ENCODE measurements around the gene ELAC1. TPM values are rescaled to one million over a fixed set of nuclear protein-coding genes. Genes with fewer than 3 reads are reported as not detected.

ELAC1 gene
- total and polyA plus RNA-seq, 10 donors, result 5.3 to 12.1 (median 9.2) TPM

DNA sequence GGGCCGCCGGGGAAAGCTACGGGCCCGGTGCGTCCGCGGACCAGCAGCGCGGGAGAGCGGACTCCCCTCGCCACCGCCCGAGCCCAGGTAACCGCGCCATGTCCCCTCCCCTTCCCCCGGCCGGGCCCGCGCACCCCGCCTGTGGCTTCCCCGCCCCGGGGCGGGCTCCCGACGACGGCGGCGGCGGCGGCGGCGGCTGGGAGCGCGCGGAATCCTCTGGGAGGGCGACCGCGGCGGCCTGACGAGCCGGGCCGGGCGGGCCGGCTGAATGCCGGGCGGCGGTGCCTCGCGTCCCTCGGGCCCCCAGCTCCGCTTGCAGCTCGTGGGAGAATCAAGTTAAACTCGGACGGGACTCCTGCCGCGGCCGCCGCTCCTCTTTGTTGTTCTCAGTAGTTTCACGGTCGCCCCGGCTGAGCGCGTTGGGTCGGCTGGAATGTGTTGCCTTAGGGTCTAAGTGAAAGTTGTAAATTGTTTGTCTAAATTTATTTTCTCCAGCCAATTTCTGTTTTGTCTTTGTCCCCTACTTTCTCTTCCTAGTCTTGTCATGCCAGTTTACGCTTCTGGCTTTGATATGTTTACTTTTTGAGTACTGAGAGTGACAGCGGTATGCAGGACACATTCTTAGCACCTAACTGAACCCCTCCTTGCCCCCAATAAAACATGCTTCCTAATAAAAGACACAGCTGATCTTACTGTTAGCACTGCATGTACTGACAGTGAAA is 62.9 kb downstream of the ELAC1 start:
- H3K4me1 ChIP-seq, result peaks cover 49 to 88% (median 69%) of the 10 kb centered on the region in 6 donors
- H3K9me3 ChIP-seq, result no peaks in the 10 kb centered on the region
- no peaks in the 10 kb centered on the region for H3K27me3 ChIP-seq (replicated peaks in 1 of 7)
- TF ChIP-seq POLR2A (IDR thresholded peaks at IDR 0.05), result no peak
- TF ChIP-seq, protein P1, sequence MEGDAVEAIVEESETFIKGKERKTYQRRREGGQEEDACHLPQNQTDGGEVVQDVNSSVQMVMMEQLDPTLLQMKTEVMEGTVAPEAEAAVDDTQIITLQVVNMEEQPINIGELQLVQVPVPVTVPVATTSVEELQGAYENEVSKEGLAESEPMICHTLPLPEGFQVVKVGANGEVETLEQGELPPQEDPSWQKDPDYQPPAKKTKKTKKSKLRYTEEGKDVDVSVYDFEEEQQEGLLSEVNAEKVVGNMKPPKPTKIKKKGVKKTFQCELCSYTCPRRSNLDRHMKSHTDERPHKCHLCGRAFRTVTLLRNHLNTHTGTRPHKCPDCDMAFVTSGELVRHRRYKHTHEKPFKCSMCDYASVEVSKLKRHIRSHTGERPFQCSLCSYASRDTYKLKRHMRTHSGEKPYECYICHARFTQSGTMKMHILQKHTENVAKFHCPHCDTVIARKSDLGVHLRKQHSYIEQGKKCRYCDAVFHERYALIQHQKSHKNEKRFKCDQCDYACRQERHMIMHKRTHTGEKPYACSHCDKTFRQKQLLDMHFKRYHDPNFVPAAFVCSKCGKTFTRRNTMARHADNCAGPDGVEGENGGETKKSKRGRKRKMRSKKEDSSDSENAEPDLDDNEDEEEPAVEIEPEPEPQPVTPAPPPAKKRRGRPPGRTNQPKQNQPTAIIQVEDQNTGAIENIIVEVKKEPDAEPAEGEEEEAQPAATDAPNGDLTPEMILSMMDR (IDR thresholded peaks at IDR 0.05 in 8 of 11, conservative IDR thresholded peaks at IDR 0.05 in 3 of 11), result no peak
- no peak for TF ChIP-seq POLR2AphosphoS5 (IDR thresholded peaks at IDR 0.05)
- peak overlapping the region; percentile 94 to 99 (median 99) for H3K27ac ChIP-seq
- WGBS, 5 donors, result 0 to 1% (median 1%) methylated on average over 12 to 66 of the region's 66 CpGs
- DNase-seq, result peak; percentile 95
- H3K36me3 ChIP-seq, result peaks cover 0 to 19% (median 3%) of the 10 kb centered on the region in 6 donors
- H3K4me3 ChIP-seq, result peak overlapping the region; percentile 56 to 84 (median 65)
- intact Hi-C loops (cut with DNase I; ENCODE audit: low total_unique reads), result loop anchor here (5.0 kb wide), 1 partner anchor 63 kb away; the partner anchor contains the start of gene ELAC1

DNA sequence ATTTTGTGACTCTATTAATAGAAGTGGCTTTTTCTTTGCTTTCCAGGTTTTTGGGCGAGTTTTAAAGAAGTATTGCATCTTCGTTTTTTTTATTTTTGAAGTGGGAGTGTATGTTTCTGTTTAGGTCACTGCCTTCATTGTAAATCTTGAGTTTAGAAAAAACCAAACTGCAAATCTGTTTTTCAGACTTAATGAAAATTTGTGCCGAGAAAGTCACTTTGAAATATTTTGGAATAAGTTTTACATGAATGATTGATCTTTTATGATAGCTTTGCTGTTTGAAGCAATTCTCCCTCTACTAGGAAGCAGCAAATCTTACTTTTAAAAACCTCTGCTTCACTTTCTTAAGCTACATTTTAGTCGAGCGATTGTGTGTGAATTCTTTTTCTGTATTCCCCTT is 64.4 kb downstream of the ELAC1 start:
- Histone ChIP-seq H3K36me3 (peaks cover 0 to 18% (median 0%) of the 10 kb centered on the region in 6 donors), H3K27me3 (replicated peaks in 1 of 7) (no peaks in the 10 kb centered on the region), H3K9me3 (no peaks in the 10 kb centered on the region), H3K27ac (peak overlapping the region in 3 of 8 donors; percentile 7 to 99 (median 99)), H3K4me3 (peak overlapping the region in 5 of 8 donors; percentile 56 to 84 (median 66)), H3K4me1 (peaks cover 59 to 89% (median 79%) of the 10 kb centered on the region in 6 donors)
- 46 to 56% (median 53%) methylated on average over 5 of the region's 5 CpGs for WGBS, 5 donors
- no peak for DNase-seq
- intact Hi-C loops (cut with DNase I; ENCODE audit: low total_unique reads), result loop anchor here (5.0 kb wide), 1 partner anchor 65 kb away; the partner anchor contains the start of gene ELAC1
- TF ChIP-seq POLR2AphosphoS5 (IDR thresholded peaks at IDR 0.05) (no peak), POLR2A (IDR thresholded peaks at IDR 0.05) (no peak)
- TF ChIP-seq, protein P1 (IDR thresholded peaks at IDR 0.05 in 8 of 11, conservative IDR thresholded peaks at IDR 0.05 in 3 of 11), result no peak

DNA sequence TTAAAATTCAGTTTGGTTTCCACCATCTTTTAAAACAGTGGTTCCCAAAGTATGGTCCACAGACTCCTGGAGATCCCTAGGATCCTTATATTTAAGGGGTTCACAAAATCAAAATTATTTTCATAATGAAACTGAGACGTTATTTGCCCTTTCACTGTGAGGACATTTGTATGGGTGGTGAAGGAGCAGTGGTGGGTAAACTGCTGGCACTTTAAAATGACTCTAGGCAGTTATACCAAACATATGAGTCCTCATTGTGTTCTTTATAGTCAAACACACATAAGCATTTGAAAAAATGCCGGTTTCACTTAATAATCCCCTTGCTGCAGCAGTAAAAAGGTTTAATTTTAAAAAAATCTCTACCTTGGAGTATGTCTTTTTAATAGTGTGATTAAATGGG is 69.4 kb downstream of the ELAC1 start:
- intact Hi-C loops (cut with DNase I; ENCODE audit: low total_unique reads), result no loop called here
- TF ChIP-seq, protein P1 (IDR thresholded peaks at IDR 0.05 in 8 of 11, conservative IDR thresholded peaks at IDR 0.05 in 3 of 11), result no peak
- TF ChIP-seq POLR2AphosphoS5 (IDR thresholded peaks at IDR 0.05) (no peak), POLR2A (IDR thresholded peaks at IDR 0.05) (no peak)
- DNase-seq, result no peak
- Histone ChIP-seq H3K9me3 (no peaks in the 10 kb centered on the region), H3K27ac (no peak overlapping the region), H3K27me3 (replicated peaks in 1 of 7) (no peaks in the 10 kb centered on the region), H3K4me1 (peaks cover 49 to 100% (median 96%) of the 10 kb centered on the region in 6 donors), H3K4me3 (no peak overlapping the region), H3K36me3 (peaks cover 0 to 18% (median 0%) of the 10 kb centered on the region in 6 donors)
- WGBS, 5 donors, result 58 to 68% (median 64%) methylated on average over 2 of the region's 2 CpGs

Small RNA genes within 50 kb of the gene (small RNA-seq; reads per million reads assigned to genes)
- gene RF00019, result 0 reads per million in 4 donors

Other genes starting within 250 kb of the ELAC1 start
- 1 to 10 TPM; 2.7 to 8.1 (median 5.4) TPM for gene MRO, start 148.0 kb upstream of the ELAC1 start, total RNA-seq
- 1 to 10 TPM in 1 of 3 donors, under 1 TPM in 2; 0.48 to 1.5 (median 0.65) TPM for gene MRO, start 148.0 kb upstream of the ELAC1 start, polyA plus RNA-seq
- 100 to 1,000 TPM in 4 of 7 donors, 10 to 100 TPM in 3; 83.3 to 179 (median 119) TPM for gene ME2, start 88.9 kb upstream of the ELAC1 start, total RNA-seq
- gene ME2, start 88.9 kb upstream of the ELAC1 start, polyA plus RNA-seq, result 10 to 100 TPM; 25.9 to 51.5 (median 26.8) TPM
- gene SMAD4, start 62.2 kb downstream of the ELAC1 start, total RNA-seq, result 100 to 1,000 TPM in 4 of 7 donors, 10 to 100 TPM in 3; 84.6 to 139 (median 107) TPM
- gene SMAD4, start 62.2 kb downstream of the ELAC1 start, polyA plus RNA-seq, result 10 to 100 TPM in 1 of 3 donors, 1 to 10 TPM in 2; 8.9 to 14.5 (median 9.8) TPM
- 10 to 100 TPM; 36.9 to 56.7 (median 43.9) TPM for gene MEX3C, start 229.6 kb downstream of the ELAC1 start, total RNA-seq
- gene MEX3C, start 229.6 kb downstream of the ELAC1 start, polyA plus RNA-seq, result 10 to 100 TPM; 10.2 to 17.0 (median 16.9) TPM